ENCODE data around the gene REEP1.
A peak's percentile ranks its signal among the peaks of the same experiment; 100 is the strongest.
"Not testable (repeated sequence)": the region's sequence is repeated elsewhere in the genome, so short reads cannot be mapped to it uniquely, and the experiment has no call there.

REEP1 gene

GRCh38 chr2:86221066-86221684 lies 116.3 kb downstream of the REEP1 start:
- peak; percentile 73 for DNase-seq

GRCh38 chr2:86219896-86220295 lies 117.5 kb downstream of the REEP1 start:
- no peak for DNase-seq

- no peak for DNase-seq
Observed at GRCh38 chr2:86218124-86218523, 119.3 kb downstream of the REEP1 start.

GRCh38 chr2:86216575-86217555 lies 120.6 kb downstream of the REEP1 start:
- no peak for DNase-seq

GRCh38 chr2:86214503-86214832 lies 123.0 kb downstream of the REEP1 start:
- DNase-seq: no peak

GRCh38 chr2:86213699-86214502 lies 123.5 kb downstream of the REEP1 start:
- DNase-seq: no peak

- no peak for DNase-seq
Observed at GRCh38 chr2:86213056-86213455, 124.4 kb downstream of the REEP1 start.

- DNase-seq: no peak
Observed at GRCh38 chr2:86211796-86212188, 125.6 kb downstream of the REEP1 start.

GRCh38 chr2:86211033-86211795 lies 126.2 kb downstream of the REEP1 start:
- no peak for DNase-seq

GRCh38 chr2:86204458-86204857 lies 133.0 kb downstream of the REEP1 start:
- no peak for DNase-seq

- DNase-seq: no peak
Observed at GRCh38 chr2:86203614-86204013, 133.8 kb downstream of the REEP1 start.

- DNase-seq: no peak
Observed at GRCh38 chr2:86202702-86203101, 134.7 kb downstream of the REEP1 start.

GRCh38 chr2:86202336-86202692 lies 135.1 kb downstream of the REEP1 start:
- DNase-seq: no peak

- DNase-seq: no peak
Observed at GRCh38 chr2:86201671-86202335, 135.6 kb downstream of the REEP1 start.

GRCh38 chr2:86200564-86200963 lies 136.9 kb downstream of the REEP1 start:
- not testable (repeated sequence) for DNase-seq

GRCh38 chr2:86199834-86200177 lies 137.6 kb downstream of the REEP1 start:
- DNase-seq: no peak

- DNase-seq: no peak
Observed at GRCh38 chr2:86195808-86196387, 141.5 kb downstream of the REEP1 start.

GRCh38 chr2:86195055-86195807 lies 142.2 kb downstream of the REEP1 start, which contains the start of gene IMMT:
Gene IMMT, minus strand, starts transcription at chr2:86195462. Its CDS starts 80 bp downstream, at chr2:86195382.
- DNase-seq: peak; percentile 98

- DNase-seq: no peak
Observed at GRCh38 chr2:86194751-86195054, 142.7 kb downstream of the REEP1 start.

- DNase-seq: peak; percentile 25
Observed at GRCh38 chr2:86193901-86194567, 143.4 kb downstream of the REEP1 start.

All from activated CD4-positive, alpha-beta T cell treated with anti-CD3 and anti-CD28 coated beads for 48 hours (primary cell).